NCI-H2081 treated with DMSO at 0.1 percent for 48 hours (cell line): ENCODE measurements around the gene CXCR5.

ENCODE experiments used
- DNase-seq: peaks from one replicate; lab custom pipeline; 2025; lab: John Stamatoyannopoulos, UW

CXCR5 gene

DNA sequence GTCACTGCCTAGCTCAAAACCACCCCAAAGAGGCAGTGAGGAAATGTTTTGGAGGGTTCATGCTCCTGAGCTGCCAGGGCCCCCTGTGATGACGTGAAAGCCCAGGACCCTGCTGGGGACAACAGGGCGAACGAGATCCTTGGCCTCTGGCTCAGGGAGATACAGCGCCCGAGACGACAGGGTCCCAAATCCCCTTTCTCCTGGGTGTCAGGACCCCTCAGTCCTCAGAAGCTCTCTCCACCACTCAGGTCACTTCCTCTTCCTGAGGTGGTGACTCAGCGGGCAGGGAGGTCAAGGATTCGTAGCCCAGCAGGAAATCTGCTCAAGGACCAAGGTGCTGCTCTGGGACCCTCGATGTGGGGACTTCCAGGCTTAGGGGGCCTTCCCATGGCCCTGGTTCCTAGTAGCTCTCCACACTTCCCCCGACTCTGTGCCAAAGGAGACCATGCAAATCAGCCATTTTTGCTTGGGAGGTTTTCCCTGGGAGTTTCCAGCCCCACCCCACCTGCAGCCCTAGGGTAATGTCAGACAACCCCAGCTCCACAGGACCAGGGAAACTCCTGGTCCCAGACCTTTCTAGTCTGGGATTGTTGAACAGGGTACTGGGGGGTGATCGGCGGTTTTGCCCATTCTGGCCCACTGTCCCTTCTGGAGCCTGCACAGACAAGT, 29.2 kb downstream of the CXCR5 start:
- DNase-seq, result no peak

DNA sequence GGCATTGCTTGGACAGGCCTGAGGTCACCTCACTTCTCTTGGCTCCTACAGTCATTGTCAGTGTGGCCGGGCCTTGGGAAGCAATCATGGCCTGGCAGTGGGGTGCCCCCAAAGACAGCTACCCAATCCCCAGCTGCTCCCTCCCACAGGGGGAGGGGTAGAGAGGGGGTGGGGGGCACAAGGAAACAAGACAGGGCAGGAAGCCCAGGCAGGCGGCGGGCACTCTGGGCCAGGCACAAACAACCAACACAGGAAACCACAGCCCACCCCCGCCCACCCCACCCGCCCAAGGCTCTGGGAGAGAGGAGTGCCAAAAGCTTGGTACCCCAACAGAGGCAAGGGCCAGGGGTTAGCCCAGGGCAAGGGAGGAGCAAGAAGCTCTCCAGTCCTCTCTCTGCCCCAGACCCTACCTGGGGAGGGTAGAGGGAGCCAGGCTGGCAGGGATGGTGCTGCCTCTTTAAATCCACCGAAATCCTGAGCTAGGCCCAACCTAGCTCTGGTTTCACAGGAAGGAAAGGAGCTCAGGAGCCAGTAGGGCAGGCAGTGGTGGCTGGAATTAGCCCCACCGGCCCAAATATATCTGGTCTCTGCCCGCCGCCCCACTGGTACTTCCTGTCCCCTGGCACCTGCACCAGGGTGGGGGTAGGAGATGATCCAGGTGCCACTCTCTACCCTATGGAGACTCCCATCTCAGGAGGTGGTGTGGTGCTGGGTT, 29.9 kb downstream of the CXCR5 start:
- DNase-seq, result no peak

DNA sequence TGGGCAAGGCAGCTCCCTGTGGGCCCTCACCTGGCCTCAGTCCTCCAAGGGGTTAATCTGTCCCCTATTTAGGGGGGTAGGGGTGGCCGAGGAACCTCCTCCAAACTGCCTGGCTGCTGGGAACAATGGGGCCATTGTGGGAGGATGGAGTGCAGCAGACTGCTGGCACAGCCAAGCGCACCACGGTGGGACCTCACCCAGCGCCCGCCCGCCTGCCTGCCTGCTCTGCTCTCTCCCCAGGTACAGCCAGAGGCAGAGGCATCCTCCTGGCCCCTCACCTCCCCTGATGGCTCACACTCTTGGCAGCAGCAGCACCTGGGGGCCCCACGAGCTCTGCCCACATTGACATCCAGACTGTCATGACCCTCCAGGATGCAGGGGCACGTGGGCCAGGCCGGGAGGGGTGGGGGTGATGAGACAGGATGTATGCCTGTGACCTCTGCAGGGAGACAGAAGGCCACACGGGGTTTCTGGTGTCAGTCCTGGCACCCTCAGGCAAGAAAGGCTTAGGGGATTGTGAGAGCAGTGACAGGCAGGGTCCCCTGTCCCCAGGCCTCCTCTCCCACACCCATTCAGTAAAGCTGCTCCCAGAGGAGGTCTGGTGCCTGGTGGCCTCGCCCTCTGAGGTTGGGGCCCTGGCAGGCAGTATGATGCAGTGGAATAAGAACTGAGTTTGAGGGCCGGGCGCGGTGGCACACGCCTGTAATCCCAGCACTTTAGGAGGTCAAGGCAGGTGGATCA, 30.7 kb downstream of the CXCR5 start:
- DNase-seq, result no peak

DNA sequence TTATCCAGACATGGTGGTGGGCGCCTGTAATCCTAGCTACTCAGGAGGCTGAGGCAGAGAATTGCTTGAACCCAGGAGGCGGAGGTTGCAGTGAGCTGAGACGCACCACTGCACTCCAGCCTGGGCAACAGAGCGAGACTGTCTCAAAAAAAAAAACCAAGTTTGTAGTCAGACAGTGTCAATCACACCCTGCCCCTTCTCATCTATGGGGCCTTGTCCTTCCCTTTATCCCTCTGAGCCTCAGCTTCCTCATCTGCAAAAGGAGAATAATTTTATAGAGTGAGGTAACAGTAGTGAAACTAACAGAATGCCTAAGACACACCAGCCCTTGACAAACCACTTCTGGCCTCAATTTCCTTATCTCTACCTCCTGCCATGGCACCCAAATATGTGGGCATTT, 31.3 kb downstream of the CXCR5 start:
- no peak for DNase-seq

DNA sequence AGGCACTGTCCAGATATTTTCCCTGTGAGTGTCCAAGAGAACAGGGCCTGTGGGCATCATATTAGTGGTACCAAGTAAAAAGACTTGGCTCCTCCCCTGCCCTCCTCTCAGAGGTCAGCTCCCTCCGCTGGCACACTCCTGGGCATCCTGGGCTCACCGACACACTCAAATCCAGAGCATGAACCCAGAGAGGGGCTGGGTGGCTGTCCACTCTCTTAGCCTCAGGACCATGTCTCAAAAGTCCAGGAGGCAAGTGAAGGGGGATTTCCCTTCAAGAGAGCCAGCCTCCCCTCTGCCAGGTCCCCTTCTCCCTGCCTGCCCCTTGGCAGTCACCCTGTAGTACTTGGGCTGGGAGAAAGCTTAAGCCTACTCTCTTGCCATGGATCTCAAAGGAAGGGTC, 31.7 kb downstream of the CXCR5 start:
- no peak for DNase-seq

DNA sequence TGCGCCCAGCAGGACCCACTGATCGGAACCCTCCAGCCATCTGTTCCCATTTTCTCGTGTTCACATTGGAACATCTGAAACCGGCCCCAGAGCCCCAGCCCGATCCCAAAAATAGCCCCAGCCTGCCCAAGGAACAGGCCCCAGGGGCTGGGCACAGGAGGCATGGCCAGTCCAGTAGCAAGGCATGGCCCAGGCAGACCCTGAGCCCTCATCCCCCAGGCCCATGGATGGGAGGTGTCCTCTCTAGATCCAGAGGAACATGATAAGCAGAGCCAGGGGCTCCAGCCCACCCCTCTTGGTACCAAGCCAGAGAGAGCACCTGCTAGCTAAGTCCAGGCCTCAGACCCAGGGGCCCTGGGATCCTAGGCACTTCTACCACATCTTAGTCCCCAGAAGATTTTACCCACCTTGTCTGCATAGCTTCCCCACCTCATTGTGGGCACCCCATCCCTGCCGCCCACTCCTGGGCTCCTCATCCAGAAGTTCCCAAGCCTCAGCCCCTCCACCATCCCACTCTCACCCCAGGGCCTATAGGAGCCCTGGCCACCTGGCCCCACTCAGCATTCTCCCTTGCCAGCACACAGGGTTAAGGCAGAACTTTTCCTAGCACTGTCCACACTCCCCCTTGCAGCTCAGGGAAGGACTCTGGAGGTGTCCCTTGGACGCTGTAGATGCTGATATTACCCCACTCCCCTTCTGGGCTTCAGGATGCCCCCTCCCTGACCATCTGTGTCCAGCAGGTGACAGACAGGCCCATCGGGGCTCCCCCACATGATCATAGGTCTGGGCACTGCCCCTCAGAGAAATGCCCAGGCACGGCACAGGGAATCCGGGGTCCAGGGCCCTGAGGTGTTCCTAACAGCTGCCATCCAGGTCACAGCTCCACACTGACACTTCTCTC, 32.5 kb downstream of the CXCR5 start:
- DNase-seq, result no peak

DNA sequence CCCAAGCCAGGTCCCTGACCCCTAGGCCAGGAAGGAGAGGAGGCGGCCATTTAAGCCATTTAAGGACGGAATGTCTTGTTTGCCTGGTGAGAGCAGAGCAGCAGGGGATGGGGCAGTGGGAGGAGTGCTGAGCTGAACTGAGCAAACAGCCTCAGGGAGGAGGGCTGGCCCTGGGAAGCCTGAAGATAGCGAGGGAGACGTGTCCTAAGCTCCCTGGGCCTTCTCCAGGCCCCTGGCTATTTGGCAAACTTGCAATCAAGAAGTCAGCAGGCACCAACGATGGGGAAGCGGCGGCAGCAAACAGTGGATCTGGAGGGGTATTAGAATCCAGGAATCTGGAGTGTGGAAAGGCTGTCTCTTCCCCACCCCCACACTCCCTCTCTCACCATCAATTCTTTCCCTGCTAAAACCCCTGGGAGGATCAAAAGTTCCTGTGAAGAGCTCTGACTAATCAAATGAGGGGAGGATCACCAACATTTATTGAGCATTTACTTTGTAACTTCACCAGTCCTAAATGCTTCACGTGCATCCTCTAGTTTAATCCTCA, 33.2 kb downstream of the CXCR5 start:
- no peak for DNase-seq

DNA sequence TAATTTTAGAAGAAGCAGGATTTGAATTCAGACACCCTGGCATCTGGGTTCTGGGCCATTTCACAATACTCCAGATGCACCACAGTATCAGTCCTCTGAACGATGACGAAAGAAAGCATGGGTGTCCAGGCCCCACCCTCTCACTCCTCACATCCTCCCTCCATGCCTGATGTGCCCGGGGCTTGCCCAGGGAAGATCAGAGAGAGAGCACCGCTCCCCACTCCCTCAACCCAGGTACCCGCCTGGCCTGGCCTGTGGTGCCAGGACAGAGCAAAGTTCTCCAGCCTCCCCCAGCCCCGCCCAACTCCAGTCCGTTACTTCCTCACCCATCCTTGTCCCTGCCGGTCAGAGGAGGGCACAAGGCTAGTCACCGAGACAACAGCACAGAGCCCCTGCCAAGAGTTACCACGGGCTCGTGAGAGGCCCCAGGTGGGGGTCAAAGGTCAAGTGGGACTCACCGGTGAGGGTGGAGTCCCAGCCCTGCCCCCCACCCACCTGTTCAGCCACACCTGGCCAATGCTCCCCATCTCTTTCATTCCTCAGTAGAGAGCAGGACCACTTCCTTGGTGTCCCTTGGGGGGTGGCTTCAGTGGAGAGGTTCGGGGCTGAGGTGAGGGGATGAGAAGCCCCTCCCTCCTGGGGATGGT, 33.9 kb downstream of the CXCR5 start:
- no peak for DNase-seq

DNA sequence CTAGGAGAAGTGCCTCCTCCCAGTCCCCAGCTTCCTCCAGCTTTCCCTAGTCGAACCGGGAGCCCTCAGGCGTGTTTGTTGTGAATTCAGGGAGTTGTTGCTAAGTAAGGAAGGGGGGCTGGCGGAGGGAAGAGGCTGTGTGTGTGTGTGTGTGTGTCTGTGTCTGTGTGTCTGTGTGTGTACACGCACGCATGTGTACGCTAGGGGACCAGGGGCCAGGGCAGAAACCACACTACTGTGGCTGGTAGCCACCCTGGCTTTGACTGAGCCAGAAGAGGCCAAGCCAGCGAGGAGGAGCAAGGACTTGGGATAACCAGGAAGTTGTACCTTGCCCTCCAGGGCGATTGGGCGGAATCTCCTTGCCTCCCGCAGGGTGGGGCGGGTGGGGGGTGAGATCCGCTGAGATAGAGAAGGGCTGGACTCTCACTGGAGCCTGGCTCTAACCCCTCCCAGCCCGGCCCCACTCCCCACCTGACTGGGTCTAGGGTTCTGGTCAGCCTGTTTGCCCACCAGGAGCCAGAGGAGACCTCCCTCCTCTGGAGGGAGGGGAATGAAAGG, 34.5 kb downstream of the CXCR5 start:
- DNase-seq, result peak; percentile 59

DNA sequence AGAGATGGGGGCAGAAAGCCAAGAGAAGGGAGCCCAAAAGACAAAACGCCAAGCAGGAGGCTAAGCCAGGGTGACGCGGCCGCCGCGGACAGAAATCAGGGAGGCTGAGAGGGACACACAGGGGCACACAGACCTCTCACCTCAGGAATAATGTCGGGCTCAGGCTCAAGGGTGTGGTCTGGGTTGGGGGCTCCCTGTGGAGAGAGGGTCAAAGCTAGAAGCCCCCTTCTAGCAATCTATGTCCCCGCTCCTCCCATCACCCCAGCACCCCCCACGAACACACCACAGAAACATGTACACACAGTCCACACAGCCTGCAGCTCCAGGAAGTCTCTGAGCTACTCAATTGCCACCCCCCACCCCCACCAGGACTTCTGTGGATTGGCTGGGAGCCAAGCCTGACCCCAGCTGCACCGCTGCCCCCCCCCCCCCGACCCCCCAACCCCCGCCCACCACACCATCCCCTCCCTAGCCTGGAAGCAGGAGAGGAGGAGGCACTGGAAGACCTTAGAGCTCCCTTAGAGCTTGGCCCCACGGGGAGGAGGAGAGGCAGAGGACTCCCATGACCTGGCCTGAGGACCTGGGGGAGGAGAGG, 35.1 kb downstream of the CXCR5 start:
- DNase-seq, result no peak

DNA sequence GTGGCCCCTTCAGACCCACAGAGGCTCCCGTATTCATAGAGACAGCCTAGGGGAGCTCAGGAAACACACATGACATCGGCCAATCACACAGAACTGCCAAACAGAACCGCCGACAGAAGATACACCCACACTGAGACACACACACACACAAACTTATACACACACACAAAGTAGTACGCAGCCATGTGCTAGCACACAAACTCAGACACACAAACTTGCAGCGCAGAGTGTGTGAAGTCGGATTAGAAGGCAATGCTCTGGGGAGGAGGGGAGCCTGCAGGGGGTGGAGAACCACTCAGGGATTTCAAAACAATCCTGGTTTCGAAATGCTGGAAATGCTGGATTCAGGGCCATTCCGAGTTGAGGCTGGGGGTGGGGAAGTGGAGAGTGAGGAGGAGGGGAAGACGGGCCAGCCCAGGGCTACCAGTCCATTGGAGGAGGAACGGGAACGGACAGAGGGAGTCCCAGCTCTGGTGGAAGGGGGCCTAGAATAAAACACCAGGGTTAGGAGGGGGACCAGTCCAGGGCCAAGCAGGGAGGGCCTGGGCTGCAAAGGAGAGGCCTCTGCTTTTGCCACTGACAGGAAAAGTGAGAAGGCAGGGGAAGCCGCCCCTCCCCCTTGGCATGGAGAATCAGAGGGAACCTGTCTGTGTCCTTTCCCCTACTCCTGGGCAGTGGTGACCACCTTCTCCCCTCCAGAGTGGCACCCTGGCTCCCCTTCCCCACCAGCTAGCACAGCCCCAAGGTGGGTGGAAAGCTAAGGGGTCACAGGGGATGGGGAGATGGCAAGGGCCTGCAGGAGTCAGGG, 37.6 kb downstream of the CXCR5 start:
- no peak for DNase-seq

DNA sequence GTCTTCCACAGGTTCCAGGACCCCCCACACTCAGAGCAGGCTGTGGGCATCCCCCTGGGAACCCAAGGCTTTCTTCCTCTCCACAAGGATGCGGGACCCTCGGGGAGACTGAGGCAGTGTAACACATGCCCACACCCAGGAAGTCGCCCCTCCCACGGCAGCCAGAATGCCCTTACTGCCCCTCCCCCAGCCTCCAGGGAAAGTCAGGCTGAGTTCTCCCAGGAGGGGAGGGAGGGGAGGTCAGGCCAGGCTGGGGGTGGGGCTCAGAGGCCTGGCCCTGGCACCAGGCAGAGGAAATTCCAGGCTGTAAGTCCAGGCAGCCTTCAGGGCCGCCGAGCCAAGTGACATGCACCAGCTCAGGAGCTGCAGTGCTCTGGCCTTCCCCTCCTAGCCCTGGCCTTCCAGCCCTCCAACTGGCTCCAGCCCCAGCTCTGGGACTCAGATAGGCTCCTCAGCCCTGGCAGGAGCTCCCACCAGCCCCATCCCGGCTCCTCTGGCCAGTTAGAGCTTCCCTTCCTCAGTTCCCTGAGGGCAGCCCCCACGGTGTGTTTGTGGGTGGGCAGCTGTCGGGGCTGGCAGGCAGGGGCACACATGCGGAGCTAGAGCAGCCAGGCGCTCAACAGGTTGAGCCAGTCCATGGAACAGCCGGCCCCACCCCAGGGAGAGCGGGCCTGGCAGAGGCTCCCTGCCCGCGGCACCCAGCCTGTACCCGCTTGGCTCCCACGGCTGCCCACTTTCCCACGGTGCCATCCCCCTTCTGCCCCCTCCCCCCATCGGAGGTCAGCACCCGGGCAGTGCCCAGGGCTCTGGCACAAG, 38.4 kb downstream of the CXCR5 start:
- no peak for DNase-seq

DNA sequence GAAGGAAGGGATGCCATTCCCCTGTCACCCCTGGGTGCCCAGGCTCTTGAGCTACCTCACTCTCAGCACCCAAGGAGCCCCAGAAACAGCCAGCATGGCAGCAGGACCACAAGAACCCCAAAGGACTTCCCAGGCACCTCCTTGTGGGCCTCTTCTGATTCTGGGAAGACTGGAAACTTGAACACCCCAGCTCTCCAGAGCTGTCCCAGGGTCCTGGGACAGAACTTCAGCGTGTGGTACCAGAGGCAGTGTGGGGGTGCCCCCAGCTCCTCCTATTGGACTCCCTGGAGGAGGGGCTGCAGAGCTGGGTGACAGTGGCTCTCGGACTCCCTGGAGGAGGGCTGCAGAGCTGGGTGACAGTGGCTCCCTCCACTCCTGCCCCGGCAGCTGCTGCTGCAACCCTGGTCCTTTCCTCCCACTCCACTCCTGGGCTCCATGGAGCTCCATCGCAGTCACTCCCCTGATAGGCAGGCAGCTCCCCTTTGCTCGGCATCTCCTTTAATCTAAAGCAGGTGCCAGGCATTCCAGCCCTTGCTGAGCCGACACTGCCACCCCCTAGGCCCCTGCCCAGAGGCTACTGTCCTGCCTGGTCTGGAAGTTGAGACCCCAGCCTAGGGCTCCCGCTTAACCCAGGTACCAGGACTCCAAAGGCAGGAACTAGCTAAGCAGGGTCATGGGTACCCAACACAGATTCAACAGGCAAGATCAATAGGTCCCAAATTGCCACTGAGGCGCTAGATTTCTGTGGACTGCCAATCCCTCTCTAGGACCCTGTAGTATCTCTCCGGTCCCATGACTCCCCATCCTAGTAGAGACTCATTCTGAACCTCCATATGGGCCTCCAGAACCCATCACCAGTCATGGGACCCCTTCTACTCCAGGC, 39.3 kb downstream of the CXCR5 start:
- DNase-seq, result no peak

DNA sequence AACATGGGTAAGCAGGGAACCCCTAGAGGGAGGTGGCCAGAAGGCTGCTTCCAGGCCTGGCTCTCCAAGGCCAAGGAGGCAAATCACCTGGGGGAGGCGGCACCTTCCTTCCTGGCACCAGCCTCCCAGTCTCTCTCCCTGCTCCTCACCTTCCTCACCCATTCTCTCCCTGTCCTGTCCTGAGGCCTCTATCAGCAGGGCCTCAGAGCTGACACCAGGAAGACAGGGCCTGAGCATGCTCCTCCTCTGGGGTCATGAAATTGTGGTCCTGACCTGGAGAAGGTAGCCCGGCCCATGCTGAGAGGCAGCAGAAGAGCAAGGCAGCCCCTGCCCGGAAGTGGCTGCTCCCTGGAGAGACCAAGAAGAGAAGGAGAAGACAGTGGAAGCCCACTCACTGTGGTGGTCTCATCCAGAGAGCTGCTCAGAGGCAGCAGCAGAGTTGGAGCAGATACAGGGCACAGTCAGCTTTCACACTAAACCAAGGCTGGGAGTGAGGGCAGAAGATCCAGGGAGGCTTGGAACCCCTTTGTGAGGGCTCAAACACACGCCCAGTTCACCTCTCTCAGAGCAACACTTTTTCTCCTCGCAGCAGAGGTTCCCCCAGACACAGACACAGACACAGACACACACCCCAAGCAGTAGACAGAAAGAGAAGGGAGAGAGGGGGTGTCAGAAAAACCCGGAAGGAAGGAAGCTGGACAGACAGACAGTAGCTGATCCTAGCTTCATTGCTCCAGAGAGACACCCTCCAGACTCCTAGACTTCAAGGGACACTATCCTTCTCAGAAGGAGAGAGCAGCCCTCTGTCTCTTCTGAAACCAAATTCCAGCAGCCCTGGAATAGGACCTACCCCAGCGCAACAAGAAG, 40.3 kb downstream of the CXCR5 start:
- no peak for DNase-seq

DNA sequence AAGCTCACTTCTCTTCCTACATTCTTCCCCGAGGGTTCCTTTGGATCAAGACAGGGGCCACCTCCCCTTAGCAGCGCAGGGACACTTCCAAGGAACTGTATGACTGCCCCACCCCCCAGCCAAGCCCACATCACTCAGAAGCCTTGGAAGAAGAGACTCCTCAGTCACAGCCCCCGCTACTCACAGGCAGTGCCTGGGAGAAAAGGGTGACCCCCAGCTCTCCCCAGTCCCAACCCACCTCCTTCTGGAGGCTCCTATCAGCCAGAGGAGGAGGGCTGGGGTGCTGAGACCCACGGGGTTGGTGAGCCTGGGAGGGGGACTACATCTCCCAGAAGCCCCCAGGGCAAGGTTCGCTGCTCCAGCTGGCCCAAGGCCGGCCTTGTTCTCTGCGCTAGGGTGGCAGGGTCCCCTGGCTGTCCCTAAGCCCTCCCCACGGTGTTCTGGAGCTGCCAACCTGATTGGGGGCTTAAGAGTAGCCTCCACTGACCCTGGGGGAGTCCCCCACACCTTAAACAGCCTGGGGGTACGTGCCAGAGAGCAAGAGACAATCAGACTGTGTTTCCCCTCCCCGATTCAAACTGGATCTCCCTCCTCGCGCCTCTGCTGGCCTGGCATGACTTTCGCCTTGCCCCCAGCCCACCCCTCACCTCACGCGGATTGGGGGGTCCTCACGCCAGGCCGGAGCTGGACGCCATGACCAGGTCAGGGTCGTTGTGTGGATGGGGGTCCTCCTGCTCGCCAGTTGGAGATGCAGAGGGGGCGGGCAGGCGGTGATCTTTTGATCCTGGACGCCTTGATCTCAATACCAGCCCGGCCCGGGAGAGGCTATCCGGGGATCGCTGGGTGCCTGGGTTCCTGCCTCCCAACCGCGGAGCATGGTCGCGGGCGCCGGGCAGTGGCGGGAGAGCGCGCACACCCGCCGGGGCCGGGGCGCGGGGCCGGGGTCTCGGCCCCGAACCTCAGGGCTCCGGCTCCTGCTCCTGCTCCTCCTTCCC, 41.2 kb downstream of the CXCR5 start:
- DNase-seq, result no peak
